ENCODE results near the gene RHBDD2.

Gene RHBDD2

DNA sequence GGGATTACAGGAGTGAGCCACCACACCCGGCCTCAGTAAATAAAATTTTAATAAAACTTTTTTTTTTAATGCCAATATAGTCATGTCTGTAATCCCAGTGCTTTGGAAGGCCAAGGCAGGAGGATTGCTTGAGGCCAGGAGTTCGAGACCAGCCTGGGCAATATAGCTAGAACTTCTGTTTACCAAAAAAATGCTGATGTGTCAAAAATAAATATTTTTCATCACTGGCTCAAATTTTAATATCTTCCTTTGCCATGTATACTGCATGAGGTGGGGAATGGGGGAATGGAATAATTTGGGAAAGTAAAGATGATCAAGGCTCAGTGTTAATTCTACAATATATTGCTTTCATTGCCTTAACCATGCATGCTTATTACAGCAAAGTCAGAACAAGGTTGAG lies 10.7 kb upstream of the RHBDD2 start:
- Histone ChIP-seq H2BK120ac (ENCODE audit: low read depth, low read length) (no peak overlapping the region), H3K9me3 (ENCODE audit: control insufficient read depth, low read length) (no peaks in the 10 kb centered on the region), H3K36me3 (ENCODE audit: control insufficient read depth in 1 of 2, insufficient read depth in 2 of 2, low read depth in 1 of 2, low read length in 2 of 2) (no peaks in the 10 kb centered on the region), H2BK5ac (ENCODE audit: low read depth, low read length, poor library complexity, severe bottlenecking) (no peak overlapping the region), H3K4me2 (ENCODE audit: low read length, poor library complexity, severe bottlenecking) (no peak overlapping the region), H2AFZ (ENCODE audit: low read depth, low read length) (no peak overlapping the region), H2AK5ac (ENCODE audit: low read length, severe bottlenecking) (no peak overlapping the region), H3K4me3 (ENCODE audit: insufficient read depth in 1 of 2, low read depth in 1 of 2, low read length in 2 of 2) (no peak overlapping the region), H3K79me1 (replicated peaks; ENCODE audit: low read length, poor library complexity, severe bottlenecking) (no peaks in the 10 kb centered on the region), H2BK12ac (ENCODE audit: low read length in 2 of 2) (no peak overlapping the region), H4K8ac (ENCODE audit: low read length) (no peak overlapping the region), H3K27ac (ENCODE audit: low read length, poor library complexity, severe bottlenecking) (no peak overlapping the region), H3K4me1 (ENCODE audit: control insufficient read depth, insufficient read depth, low read depth, low read length) (peaks cover 7% of the 10 kb centered on the region), H3K4ac (ENCODE audit: low read depth in 1 of 2, low read length in 2 of 2) (no peak overlapping the region), H4K91ac (ENCODE audit: low read length) (no peak overlapping the region), H3K23ac (ENCODE audit: low read length in 2 of 2) (no peak overlapping the region), H2BK15ac (ENCODE audit: low read depth, poor library complexity, severe bottlenecking) (no peak overlapping the region), H3K14ac (ENCODE audit: low read length in 2 of 2) (no peak overlapping the region), H3K9ac (ENCODE audit: low read length) (no peak overlapping the region), H3K27me3 (ENCODE audit: control insufficient read depth in 1 of 2, insufficient read depth in 1 of 2, low read length in 2 of 2) (no peaks in the 10 kb centered on the region), H3K18ac (ENCODE audit: low read depth in 1 of 2, low read length in 2 of 2) (no peak overlapping the region)
- no CpG with 5 or more reads among the region's 2 CpGs for WGBS
- no peak for DNase-seq

DNA sequence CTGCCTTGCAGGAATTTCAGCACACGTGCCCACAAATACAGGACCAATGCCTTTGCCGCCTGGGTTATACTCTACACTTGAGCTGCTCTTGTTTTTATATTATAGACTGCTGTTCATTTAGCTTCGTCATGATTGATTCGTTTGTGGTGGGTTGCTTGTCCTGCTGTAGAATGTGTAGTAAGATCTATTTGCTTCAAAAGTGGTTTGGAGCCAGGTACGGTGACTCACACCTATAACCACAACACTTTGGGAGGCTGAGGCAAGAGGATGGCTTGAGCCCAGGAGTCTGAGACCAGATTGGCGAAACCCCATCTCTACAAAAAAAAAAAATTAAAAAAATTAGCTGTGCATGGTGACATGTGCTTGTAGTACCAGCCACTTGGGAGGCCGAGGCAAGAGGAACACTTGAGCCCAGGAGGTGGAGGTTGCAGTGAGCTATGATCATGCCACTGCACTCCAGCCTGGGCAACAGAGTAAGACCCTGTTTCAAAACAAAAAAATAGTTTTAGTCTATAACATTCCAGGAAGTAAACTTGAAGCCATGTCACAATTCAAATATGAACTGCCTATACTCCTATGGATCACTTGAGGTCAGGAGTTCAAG lies 9.0 kb upstream of the RHBDD2 start:
- Histone ChIP-seq H3K14ac (ENCODE audit: low read length in 2 of 2) (no peak overlapping the region), H3K79me1 (replicated peaks; ENCODE audit: low read length, poor library complexity, severe bottlenecking) (no peaks in the 10 kb centered on the region), H3K4me2 (ENCODE audit: low read length, poor library complexity, severe bottlenecking) (no peak overlapping the region), H3K27me3 (ENCODE audit: control insufficient read depth in 1 of 2, insufficient read depth in 1 of 2, low read length in 2 of 2) (no peaks in the 10 kb centered on the region), H3K4ac (ENCODE audit: low read depth in 1 of 2, low read length in 2 of 2) (no peak overlapping the region), H2BK15ac (ENCODE audit: low read depth, poor library complexity, severe bottlenecking) (no peak overlapping the region), H3K4me1 (ENCODE audit: control insufficient read depth, insufficient read depth, low read depth, low read length) (peaks cover 7% of the 10 kb centered on the region), H2AFZ (ENCODE audit: low read depth, low read length) (no peak overlapping the region), H3K23ac (ENCODE audit: low read length in 2 of 2) (no peak overlapping the region), H2AK5ac (ENCODE audit: low read length, severe bottlenecking) (no peak overlapping the region), H4K8ac (ENCODE audit: low read length) (no peak overlapping the region), H3K4me3 (ENCODE audit: insufficient read depth in 1 of 2, low read depth in 1 of 2, low read length in 2 of 2) (no peak overlapping the region), H3K27ac (ENCODE audit: low read length, poor library complexity, severe bottlenecking) (no peak overlapping the region), H2BK5ac (ENCODE audit: low read depth, low read length, poor library complexity, severe bottlenecking) (no peak overlapping the region), H3K9me3 (ENCODE audit: control insufficient read depth, low read length) (no peaks in the 10 kb centered on the region), H3K36me3 (ENCODE audit: control insufficient read depth in 1 of 2, insufficient read depth in 2 of 2, low read depth in 1 of 2, low read length in 2 of 2) (no peaks in the 10 kb centered on the region), H3K9ac (ENCODE audit: low read length) (no peak overlapping the region), H4K91ac (ENCODE audit: low read length) (no peak overlapping the region), H2BK120ac (ENCODE audit: low read depth, low read length) (no peak overlapping the region), H3K18ac (ENCODE audit: low read depth in 1 of 2, low read length in 2 of 2) (no peak overlapping the region), H2BK12ac (ENCODE audit: low read length in 2 of 2) (no peak overlapping the region)
- 93% methylated on average over 5 of the region's 7 CpGs for WGBS
- no peak for DNase-seq

DNA sequence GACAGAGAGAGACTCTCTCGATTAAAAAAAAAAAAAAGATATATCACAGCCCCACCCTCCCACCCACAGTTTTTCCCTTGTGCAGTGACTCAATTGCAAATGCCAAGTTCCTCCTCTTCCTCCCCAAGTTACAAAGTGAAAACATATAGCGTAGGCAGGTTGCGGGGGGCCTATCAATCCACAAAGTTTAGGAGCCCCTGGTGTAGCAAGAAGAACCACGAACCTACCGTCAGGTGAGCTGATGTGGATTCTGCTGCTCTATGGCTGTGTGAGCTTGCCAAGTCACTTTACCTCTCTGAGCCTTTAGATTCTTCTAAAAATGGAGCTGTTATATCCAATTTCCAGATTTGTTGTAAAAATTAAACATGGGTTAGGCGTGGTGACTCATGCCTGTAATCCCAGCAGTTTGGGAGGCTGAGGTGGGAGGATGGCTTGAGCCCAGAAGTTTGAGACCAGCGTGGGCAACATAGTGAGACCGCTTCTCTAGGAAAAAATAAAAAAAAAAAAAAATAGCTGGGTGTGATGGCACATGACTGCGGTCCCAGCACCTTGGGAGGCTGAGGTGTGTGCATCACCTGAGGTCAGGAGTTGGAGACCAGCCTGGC lies 8.2 kb upstream of the RHBDD2 start:
- Histone ChIP-seq H2AK5ac (ENCODE audit: low read length, severe bottlenecking) (no peak overlapping the region), H2BK5ac (ENCODE audit: low read depth, low read length, poor library complexity, severe bottlenecking) (no peak overlapping the region), H3K14ac (ENCODE audit: low read length in 2 of 2) (no peak overlapping the region), H2BK120ac (ENCODE audit: low read depth, low read length) (no peak overlapping the region), H3K27ac (ENCODE audit: low read length, poor library complexity, severe bottlenecking) (no peak overlapping the region), H3K27me3 (ENCODE audit: control insufficient read depth in 1 of 2, insufficient read depth in 1 of 2, low read length in 2 of 2) (no peaks in the 10 kb centered on the region), H3K36me3 (ENCODE audit: control insufficient read depth in 1 of 2, insufficient read depth in 2 of 2, low read depth in 1 of 2, low read length in 2 of 2) (no peaks in the 10 kb centered on the region), H3K79me1 (replicated peaks; ENCODE audit: low read length, poor library complexity, severe bottlenecking) (no peaks in the 10 kb centered on the region), H3K4me3 (ENCODE audit: insufficient read depth in 1 of 2, low read depth in 1 of 2, low read length in 2 of 2) (no peak overlapping the region), H3K18ac (ENCODE audit: low read depth in 1 of 2, low read length in 2 of 2) (no peak overlapping the region), H2BK12ac (ENCODE audit: low read length in 2 of 2) (no peak overlapping the region), H2AFZ (ENCODE audit: low read depth, low read length) (no peak overlapping the region), H3K9me3 (ENCODE audit: control insufficient read depth, low read length) (no peaks in the 10 kb centered on the region), H4K91ac (ENCODE audit: low read length) (no peak overlapping the region), H4K8ac (ENCODE audit: low read length) (no peak overlapping the region), H2BK15ac (ENCODE audit: low read depth, poor library complexity, severe bottlenecking) (no peak overlapping the region), H3K4ac (ENCODE audit: low read depth in 1 of 2, low read length in 2 of 2) (no peak overlapping the region), H3K4me2 (ENCODE audit: low read length, poor library complexity, severe bottlenecking) (no peak overlapping the region), H3K9ac (ENCODE audit: low read length) (no peak overlapping the region), H3K4me1 (ENCODE audit: control insufficient read depth, insufficient read depth, low read depth, low read length) (peaks cover 7% of the 10 kb centered on the region), H3K23ac (ENCODE audit: low read length in 2 of 2) (no peak overlapping the region)
- DNase-seq: no peak
- WGBS: 94% methylated on average over 8 of the region's 9 CpGs

DNA sequence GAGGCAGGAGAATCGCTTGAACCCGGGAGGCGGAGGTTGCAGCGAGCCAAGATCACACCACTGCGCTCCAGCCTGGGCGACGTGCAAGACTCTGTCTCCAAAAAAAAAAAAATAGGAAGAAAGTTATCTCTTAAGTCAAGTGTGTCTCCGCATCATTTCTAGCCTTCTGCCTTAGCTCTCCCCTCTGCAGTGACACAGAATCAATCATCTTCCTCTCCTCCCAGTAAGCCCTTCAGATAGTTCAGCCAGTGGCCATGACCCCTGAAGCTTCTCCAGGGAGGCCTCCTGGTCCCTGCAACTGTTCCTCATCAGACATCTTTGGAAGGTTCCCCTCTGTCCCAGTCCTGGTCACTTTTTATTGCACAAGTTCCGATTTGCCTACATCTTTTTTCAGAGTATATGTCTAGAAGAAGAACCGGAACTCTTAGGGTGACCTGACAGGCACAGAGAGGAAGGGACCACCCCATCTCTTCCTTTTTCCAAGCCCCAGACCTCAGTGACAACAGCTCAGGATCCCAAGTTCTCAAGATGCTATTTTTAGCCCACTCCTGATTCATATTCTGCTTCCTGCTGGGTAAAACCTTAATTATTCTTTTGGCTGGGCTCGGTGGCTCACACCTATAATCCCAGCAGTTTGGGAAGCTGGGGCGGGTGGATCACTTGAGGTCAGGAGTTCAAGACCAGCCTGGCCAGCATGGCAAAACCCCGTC lies 6.6 kb upstream of the RHBDD2 start:
- no peak overlapping the region for H3K23ac ChIP-seq (ENCODE audit: low read length in 2 of 2)
- no peak overlapping the region for H2AK5ac ChIP-seq (ENCODE audit: low read length, severe bottlenecking)
- no peak overlapping the region for H3K4ac ChIP-seq (ENCODE audit: low read depth in 1 of 2, low read length in 2 of 2)
- peak; percentile 84 for DNase-seq
- peak overlapping the region; percentile 34 for H3K9ac ChIP-seq (ENCODE audit: low read length)
- H2AFZ ChIP-seq (ENCODE audit: low read depth, low read length): no peak overlapping the region
- H3K9me3 ChIP-seq (ENCODE audit: control insufficient read depth, low read length): no peaks in the 10 kb centered on the region
- H3K18ac ChIP-seq (ENCODE audit: low read depth in 1 of 2, low read length in 2 of 2): peak overlapping the region in 1 of 2 experiments; percentile 22
- H3K4me1 ChIP-seq (ENCODE audit: control insufficient read depth, insufficient read depth, low read depth, low read length): no peaks in the 10 kb centered on the region
- no peak overlapping the region for H2BK15ac ChIP-seq (ENCODE audit: low read depth, poor library complexity, severe bottlenecking)
- H4K91ac ChIP-seq (ENCODE audit: low read length): no peak overlapping the region
- H3K4me2 ChIP-seq (ENCODE audit: low read length, poor library complexity, severe bottlenecking): no peak overlapping the region
- H3K79me1 ChIP-seq (replicated peaks; ENCODE audit: low read length, poor library complexity, severe bottlenecking): no peaks in the 10 kb centered on the region
- H3K27me3 ChIP-seq (ENCODE audit: control insufficient read depth in 1 of 2, insufficient read depth in 1 of 2, low read length in 2 of 2): no peaks in the 10 kb centered on the region
- 60% methylated on average over 13 of the region's 13 CpGs for WGBS
- H2BK120ac ChIP-seq (ENCODE audit: low read depth, low read length): no peak overlapping the region
- no peak overlapping the region for H3K27ac ChIP-seq (ENCODE audit: low read length, poor library complexity, severe bottlenecking)
- no peak overlapping the region for H2BK5ac ChIP-seq (ENCODE audit: low read depth, low read length, poor library complexity, severe bottlenecking)
- peak overlapping the region; percentile 49 for H4K8ac ChIP-seq (ENCODE audit: low read length)
- peak overlapping the region in 1 of 2 experiments; percentile 14 for H2BK12ac ChIP-seq (ENCODE audit: low read length in 2 of 2)
- H3K14ac ChIP-seq (ENCODE audit: low read length in 2 of 2): no peak overlapping the region
- H3K36me3 ChIP-seq (ENCODE audit: control insufficient read depth in 1 of 2, insufficient read depth in 2 of 2, low read depth in 1 of 2, low read length in 2 of 2): no peaks in the 10 kb centered on the region
- no peak overlapping the region for H3K4me3 ChIP-seq (ENCODE audit: insufficient read depth in 1 of 2, low read depth in 1 of 2, low read length in 2 of 2)
